CD4-positive, alpha-beta T cell (primary cell): Measurements from ENCODE around the gene PLA2G1B. TPM values are rescaled to one million over a fixed set of nuclear protein-coding genes. Genes with fewer than 3 reads are reported as not detected.

ENCODE experiments used
- ATAC-seq: fragments of 200-7000 bp; cut with Tn5 transposase; one replicate; pipeline ENCODE4 v1.10.0; 2022; ENCODE audit warnings: mild to moderate bottlenecking; ENCODE audit not compliant: poor library complexity
- CTCF ChIA-PET: fragments of 350-600 bp; sonication (Branson Sonifier 250); formaldehyde crosslinking; loops from one replicate; lab custom pipeline; 2021; ENCODE audit warnings: antibody characterized with exemption, inconsistent platforms; lab: Charles Lee
- POLR2A ChIA-PET: fragments of 350-600 bp; sonication (Branson Sonifier 250); formaldehyde crosslinking; loops from one replicate; lab custom pipeline; 2021; ENCODE audit warnings: antibody characterized with exemption, inconsistent platforms; lab: Charles Lee
- DNase-seq, 14 experiments: peaks; one replicate each; pipeline ENCODE4 v3.0.0-alpha.2; 2013 to 2020; ENCODE audit warnings: mixed read lengths in 2 of 14
- H3K27ac ChIP-seq, 2 donors: one replicate each; pipeline versions ENCODE4 v1.5.1 to v1.7.0; 2013; ENCODE audit warnings: low read length in 2 of 2, low read depth in 1 of 2, mild to moderate bottlenecking in 1 of 2
- H3K27me3 ChIP-seq, 2 experiments: 1 replicate in 1 of 2; 2 replicates in 1 of 2; pipeline versions ENCODE4 v1.6.1 to v1.7.0; 2013; ENCODE audit warnings: low read length in 2 of 2, control low read depth in 1 of 2, mild to moderate bottlenecking in 1 of 2, moderate library complexity in 1 of 2; ENCODE audit not compliant: insufficient read depth in 2 of 2, control insufficient read depth in 1 of 2
- H3K36me3 ChIP-seq: one replicate; pipeline ENCODE4 v1.6.1; 2013; ENCODE audit warnings: low read length, control low read depth; ENCODE audit not compliant: insufficient read depth
- H3K4me1 ChIP-seq: one replicate; pipeline ENCODE4 v1.6.1; 2013; ENCODE audit warnings: low read length, control low read depth; ENCODE audit not compliant: insufficient read depth
- H3K4me3 ChIP-seq: one replicate; pipeline ENCODE4 v1.5.1; 2013; ENCODE audit warnings: mild to moderate bottlenecking, low read length, moderate library complexity
- H3K9me3 ChIP-seq, 2 experiments: 1 replicate in 1 of 2; 2 replicates in 1 of 2; pipeline versions ENCODE4 v1.6.1 to v1.7.0; 2013; ENCODE audit warnings: low read length in 2 of 2, mild to moderate bottlenecking in 2 of 2, control low read depth in 1 of 2, moderate library complexity in 1 of 2; ENCODE audit not compliant: control insufficient read depth in 1 of 2, insufficient read depth in 1 of 2
- H3K27ac Mint-ChIP-seq: one replicate; pipeline ENCODE4 v1.8.0; 2020; ENCODE audit warnings: mixed read lengths
- H3K27me3 Mint-ChIP-seq: one replicate; pipeline ENCODE4 v1.8.0; 2021; ENCODE audit warnings: mixed read lengths
- H3K36me3 Mint-ChIP-seq: one replicate; pipeline ENCODE4 v1.8.0; 2021; ENCODE audit warnings: low read depth, mixed read lengths
- H3K4me1 Mint-ChIP-seq: one replicate; pipeline ENCODE4 v1.8.0; 2021; ENCODE audit warnings: low read depth, mixed read lengths
- H3K4me3 Mint-ChIP-seq: one replicate; pipeline ENCODE4 v1.8.0; 2020; ENCODE audit warnings: mild to moderate bottlenecking, mixed read lengths
- H3K9me3 Mint-ChIP-seq: one replicate; pipeline ENCODE4 v1.8.0; 2020; ENCODE audit warnings: mixed read lengths
- CTCF ChIP-seq: fragments of 200-600 bp; IDR thresholded peaks from one replicate; pipeline ENCODE4 v1.8.0; 2022; ENCODE audit warnings: antibody characterized with exemption, mild to moderate bottlenecking
- intact Hi-C, 2 experiments: fragments of 100-400 bp; cut with DNase I in 1 of 2; cut with micrococcal nuclease in 1 of 2; formaldehyde crosslinking; loops; one replicate each; pipeline versions ENCODE4 v1.15.1 to v1.9.0; 2023 to 2025; cut with DNase I, micrococcal nuclease
- total RNA-seq, 174 experiments: library from RNA in 2 of 174; stranded (reverse) in 2 of 174; gene quantifications; one replicate each; pipeline ENCODE4 v1.2.3 and lab custom pipeline; 2021 to 2026

Gene PLA2G1B
- total RNA-seq, 2 experiments from 2014 or later = not detected

- Mint-ChIP-seq H3K36me3 (no peaks in the 10 kb centered on the region), H3K27me3 (no peaks in the 10 kb centered on the region), H3K4me3 (no peak overlapping the region), H3K9me3 (no peaks in the 10 kb centered on the region), H3K27ac (no peak overlapping the region), H3K4me1 (peaks cover 5% of the 10 kb centered on the region)
- ChIA-PET CTCF (interaction anchor here (1.3 to 1.7 kb wide), 3 partner anchors 15 to 362 kb away, joined by 3 to 4 read pairs (median 4); partner anchors contain the start of gene SIRT4), POLR2A (interaction anchor here (1.2 kb wide), 1 partner anchor 22 kb away, joined by 4 read pairs; the partner anchor contains the start of gene PXN)
- H3K27me3 ChIP-seq = no peaks in the 10 kb centered on the region
- no peak for TF ChIP-seq CTCF
- H3K27ac ChIP-seq = no peak overlapping the region
- H3K4me3 ChIP-seq = no peak overlapping the region
- intact Hi-C loops = no loop called here
- no peak for DNase-seq
- H3K9me3 ChIP-seq = no peaks in the 10 kb centered on the region
- no peak for ATAC-seq
- H3K4me1 ChIP-seq = peaks cover 18% of the 10 kb centered on the region
- no peaks in the 10 kb centered on the region for H3K36me3 ChIP-seq
These were observed 40.1 kb downstream of the PLA2G1B start for GRCh38 chr12:120287491-120287890.

- Histone ChIP-seq H3K36me3 (no peaks in the 10 kb centered on the region), H3K9me3 (no peaks in the 10 kb centered on the region), H3K4me1 (peaks cover 13% of the 10 kb centered on the region), H3K4me3 (no peak overlapping the region), H3K27me3 (no peaks in the 10 kb centered on the region), H3K27ac (no peak overlapping the region)
- no peak for TF ChIP-seq CTCF
- Mint-ChIP-seq H3K9me3 (no peaks in the 10 kb centered on the region), H3K36me3 (no peaks in the 10 kb centered on the region), H3K4me3 (no peak overlapping the region), H3K27me3 (no peaks in the 10 kb centered on the region), H3K27ac (no peak overlapping the region), H3K4me1 (peaks cover 5% of the 10 kb centered on the region)
- ChIA-PET CTCF (interaction anchor here (0.9 to 1.7 kb wide), 3 partner anchors 15 to 362 kb away, joined by 3 to 4 read pairs (median 4); partner anchors contain the start of gene SIRT4), POLR2A (interaction anchor here (0.8 to 1.2 kb wide), 2 partner anchors 15 to 22 kb away, joined by 3 to 4 read pairs; partner anchors contain the start of genes PXN and SIRT4)
- ATAC-seq (no peak), DNase-seq (no peak)
- intact Hi-C loops = no loop called here
These were observed 40.6 kb downstream of the PLA2G1B start for GRCh38 chr12:120286768-120287490.

- H3K36me3 Mint-ChIP-seq = no peaks in the 10 kb centered on the region
- no peaks in the 10 kb centered on the region for H3K27me3 ChIP-seq
- no peaks in the 10 kb centered on the region for H3K9me3 Mint-ChIP-seq
- H3K4me1 Mint-ChIP-seq = no peaks in the 10 kb centered on the region
- H3K27ac Mint-ChIP-seq = no peak overlapping the region
- ChIA-PET CTCF (interaction anchor here (1.8 kb wide), 1 partner anchor 18 kb away, joined by 5 read pairs; the partner anchor contains the start of gene SIRT4), POLR2A (interaction anchor here (1.3 to 1.5 kb wide), 2 partner anchors 9 to 18 kb away, joined by 3 to 4 read pairs; partner anchors contain the start of genes RNU4-1 and SIRT4)
- TF ChIP-seq CTCF = no peak
- intact Hi-C loops = no loop called here
- H3K27me3 Mint-ChIP-seq = no peaks in the 10 kb centered on the region
- no peak for ATAC-seq
- H3K4me3 Mint-ChIP-seq = no peak overlapping the region
- no peak for DNase-seq
- H3K27ac ChIP-seq = no peak overlapping the region
- H3K4me3 ChIP-seq = no peak overlapping the region
- no peaks in the 10 kb centered on the region for H3K36me3 ChIP-seq
- H3K4me1 ChIP-seq = no peaks in the 10 kb centered on the region
- no peaks in the 10 kb centered on the region for H3K9me3 ChIP-seq
These were observed 43.2 kb downstream of the PLA2G1B start for GRCh38 chr12:120284381-120284780.
